ENCODE data around the gene ZBTB6. TPM values are rescaled to one million over a fixed set of nuclear protein-coding genes. Genes with fewer than 3 reads are reported as not detected.

ZBTB6 gene
- total RNA-seq, 1 donor from 2014 or later = 13.2 TPM

Other genes starting within 250 kb of the ZBTB6 start
- not detected for gene OR1L3, start 238.2 kb downstream of the ZBTB6 start, total RNA-seq (ENCODE audit: insufficient read depth, low replicate concordance)
- gene OR1L4, start 189.3 kb downstream of the ZBTB6 start, total RNA-seq (ENCODE audit: insufficient read depth, low replicate concordance) = not detected
- 1.2 TPM for gene OR1L6, start 171.0 kb downstream of the ZBTB6 start, total RNA-seq (ENCODE audit: insufficient read depth, low replicate concordance)
- 1.2 TPM for gene OR5C1, start 124.4 kb downstream of the ZBTB6 start, total RNA-seq (ENCODE audit: insufficient read depth, low replicate concordance)
- gene OR1K1, start 113.2 kb downstream of the ZBTB6 start, total RNA-seq (ENCODE audit: insufficient read depth, low replicate concordance) = not detected
- gene PDCL, start 84.7 kb downstream of the ZBTB6 start, total RNA-seq (ENCODE audit: insufficient read depth, low replicate concordance) = 24.1 TPM
- gene RC3H2, start 8.0 kb downstream of the ZBTB6 start, total RNA-seq (ENCODE audit: insufficient read depth, low replicate concordance) = 44.1 TPM
- gene ZBTB26, start 18.2 kb upstream of the ZBTB6 start, total RNA-seq (ENCODE audit: insufficient read depth, low replicate concordance) = 4.3 TPM
- 226 TPM for gene RABGAP1, start 27.7 kb upstream of the ZBTB6 start, total RNA-seq (ENCODE audit: insufficient read depth, low replicate concordance)
- 20.9 TPM for gene GPR21, start 120.3 kb upstream of the ZBTB6 start, total RNA-seq (ENCODE audit: insufficient read depth, low replicate concordance)

Data from umbilical cord (tissue), 1 donor.